HepG2 (cell line): ENCODE measurements around the gene SLC11A1. TPM values are rescaled to one million over a fixed set of nuclear protein-coding genes. Genes with fewer than 3 reads are reported as not detected.

Source experiments
- ATF6 ChIP-seq: sonication (generic); formaldehyde crosslinking; conservative IDR thresholded peaks from 2 replicates; pipeline ENCODE4 v1.4.0; 2020; ENCODE audit warnings: missing genetic modification reagents
- HHEX ChIP-seq: IDR thresholded peaks from 2 replicates; pipeline ENCODE4 v1.6.1; 2016; ENCODE audit warnings: control low read depth
- MAX ChIP-seq: IDR thresholded peaks from 2 replicates; pipeline ENCODE4 v1.6.1; 2012; ENCODE audit warnings: inconsistent platforms
- MLLT10 ChIP-seq: sonication (generic); formaldehyde crosslinking; IDR thresholded peaks from 2 replicates; pipeline ENCODE4 v1.4.0; 2020; ENCODE audit warnings: missing genetic modification reagents
- MTA3 ChIP-seq: sonication (generic); formaldehyde crosslinking; IDR thresholded peaks from 2 replicates; pipeline ENCODE4 v1.4.0; 2020; ENCODE audit warnings: missing genetic modification reagents
- MZF1 ChIP-seq: sonication (generic); formaldehyde crosslinking; IDR thresholded peaks from 2 replicates; pipeline ENCODE4 v1.8.1; 2023; ENCODE audit warnings: mild to moderate bottlenecking, missing genetic modification reagents, borderline replicate concordance
- NCOA5 ChIP-seq: sonication (generic); formaldehyde crosslinking; IDR thresholded peaks from 2 replicates; pipeline ENCODE4 v1.4.0; 2020; ENCODE audit warnings: missing genetic modification reagents
- SKI ChIP-seq: fragments of 450-650 bp; IDR thresholded peaks from one replicate; pipeline ENCODE4 v1.6.1; 2018; ENCODE audit warnings: mild to moderate bottlenecking; ENCODE audit not compliant: partially characterized antibody
- SRSF9 ChIP-seq: fragments of 200-400 bp; formaldehyde crosslinking; IDR thresholded peaks from 2 replicates; pipeline ENCODE4 v1.6.1; 2018; ENCODE audit warnings: borderline replicate concordance, mild to moderate bottlenecking, low read depth, low read length; ENCODE audit not compliant: insufficient read depth, poor library complexity, severe bottlenecking
- TP53 ChIP-seq: sonication (generic); formaldehyde crosslinking; conservative IDR thresholded peaks from 2 replicates; pipeline ENCODE4 v1.4.0; 2020; ENCODE audit warnings: missing genetic modification reagents
- ZBTB44 ChIP-seq: sonication (generic); formaldehyde crosslinking; IDR thresholded peaks from 2 replicates; pipeline ENCODE4 v1.4.0; 2020; ENCODE audit warnings: missing genetic modification reagents
- ZBTB46 ChIP-seq: sonication (generic); formaldehyde crosslinking; IDR thresholded peaks from 2 replicates; pipeline ENCODE4 v1.4.0; 2020; ENCODE audit warnings: mild to moderate bottlenecking, missing genetic modification reagents, borderline replicate concordance
- ZNF513 ChIP-seq: sonication (generic); formaldehyde crosslinking; conservative IDR thresholded peaks from 2 replicates; pipeline ENCODE4 v1.5.0; 2020; ENCODE audit warnings: missing genetic modification reagents
- ZNF609 ChIP-seq: sonication (generic); formaldehyde crosslinking; IDR thresholded peaks from 2 replicates; pipeline ENCODE4 v1.4.0; 2020; ENCODE audit warnings: mild to moderate bottlenecking, missing genetic modification reagents, borderline replicate concordance
- ZNF644 ChIP-seq: IDR thresholded peaks from 2 replicates; pipeline ENCODE4 v1.6.1; 2016; ENCODE audit warnings: low read depth
- ZNF678 ChIP-seq: sonication (generic); formaldehyde crosslinking; IDR thresholded peaks from 2 replicates; pipeline ENCODE4 v1.4.0; 2020; ENCODE audit warnings: mild to moderate bottlenecking, missing genetic modification reagents
- polyA plus RNA-seq, 8 experiments: library from polyadenylated mRNA; depleted of rRNA in 3 of 8; stranded (reverse) in 7 of 8; unstranded in 1 of 8; fragments of >200 nt; fragmentation: Illumina TruSeq in 4 of 8; extraction: Trizol in 4 of 8; gene quantifications; 2 replicates each; pipeline versions ENCODE4 v1.2.1 to v1.2.3, GENCODE V29; 2011 to 2016; ENCODE audit warnings: low read depth in 4 of 8, missing spikeins in 1 of 8, mixed read lengths in 1 of 8; ENCODE audit not compliant: insufficient read depth in 1 of 8
- total RNA-seq, 5 experiments: library from RNA; depleted of rRNA; stranded (reverse); fragments of >200 nt; fragmentation: Illumina TruSeq; extraction: Trizol; gene quantifications; 2 replicates each; pipeline ENCODE4 v1.2.3, GENCODE V29; 2016; ENCODE audit warnings: low read depth in 1 of 5

The SLC11A1 gene
- total and polyA plus RNA-seq, 2 of the 13 experiments (the other 11 are each of a cell fraction or from before 2014, with no cell fraction given) = 0.33 to 2.3 TPM

GRCh38 chr2:218395826-218396687 is 14.0 kb downstream of the SLC11A1 start (continued):
- TF ChIP-seq MLLT10 (CRISPR knock-in tag) = no peak
- peak; percentile 92 for TF ChIP-seq SKI
- peak; percentile 7; the same call in 1 of the 2 replicates for TF ChIP-seq HHEX (CRISPR knock-in tag)
- no peak for TF ChIP-seq NCOA5 (CRISPR knock-in tag)
- TF ChIP-seq MTA3 = no peak
- 0 out of 2 replicates have a peak, but pooled peaks have one; percentile 56 for TF ChIP-seq ZBTB44 (CRISPR knock-in tag)
- TF ChIP-seq MAX = no peak
- peak; percentile 97; the same call in 1 of the 2 replicates for TF ChIP-seq ZNF678
- TF ChIP-seq ZNF609 (CRISPR knock-in tag) = peak; percentile 86; the same call in 1 of the 2 replicates
- no peak for TF ChIP-seq ZNF513 (CRISPR knock-in tag)
- TF ChIP-seq ATF6 (CRISPR knock-in tag) = peak; percentile 93
- 0 out of 2 replicates have a peak, but pooled peaks have one; percentile 33 for TF ChIP-seq TP53 (CRISPR knock-in tag)
- peak; percentile 97; the same call in 1 of the 2 replicates for TF ChIP-seq ZBTB46 (CRISPR knock-in tag)
- peak; percentile 85 for TF ChIP-seq MZF1 (CRISPR knock-in tag)
- no peak for TF ChIP-seq ZNF644 (CRISPR knock-in tag)
- no peak for TF ChIP-seq SRSF9
